ENCODE measurements around the gene TUBB6.

DNA sequence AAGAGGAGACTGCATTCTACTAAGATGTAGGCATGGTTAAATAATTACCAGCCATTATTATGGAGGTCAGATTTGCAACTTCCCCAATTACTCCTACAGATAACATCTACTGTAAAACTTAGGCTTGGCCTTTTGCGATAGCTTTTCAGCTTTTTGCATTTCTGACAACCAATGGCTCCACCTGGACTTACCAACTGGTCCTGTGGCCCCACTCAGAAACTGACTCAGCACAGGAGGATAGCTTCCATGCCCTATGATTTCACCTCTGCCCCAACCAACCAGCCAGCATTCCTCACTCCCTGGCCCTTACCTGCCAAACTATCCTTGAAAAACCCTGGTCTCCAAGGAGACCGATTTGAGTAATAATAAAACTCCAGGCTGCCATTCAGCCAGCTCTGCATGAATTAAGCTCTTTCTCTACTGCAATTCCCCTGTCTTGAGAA, 28.2 kb downstream of the TUBB6 start:
- TF ChIP-seq, protein P1, sequence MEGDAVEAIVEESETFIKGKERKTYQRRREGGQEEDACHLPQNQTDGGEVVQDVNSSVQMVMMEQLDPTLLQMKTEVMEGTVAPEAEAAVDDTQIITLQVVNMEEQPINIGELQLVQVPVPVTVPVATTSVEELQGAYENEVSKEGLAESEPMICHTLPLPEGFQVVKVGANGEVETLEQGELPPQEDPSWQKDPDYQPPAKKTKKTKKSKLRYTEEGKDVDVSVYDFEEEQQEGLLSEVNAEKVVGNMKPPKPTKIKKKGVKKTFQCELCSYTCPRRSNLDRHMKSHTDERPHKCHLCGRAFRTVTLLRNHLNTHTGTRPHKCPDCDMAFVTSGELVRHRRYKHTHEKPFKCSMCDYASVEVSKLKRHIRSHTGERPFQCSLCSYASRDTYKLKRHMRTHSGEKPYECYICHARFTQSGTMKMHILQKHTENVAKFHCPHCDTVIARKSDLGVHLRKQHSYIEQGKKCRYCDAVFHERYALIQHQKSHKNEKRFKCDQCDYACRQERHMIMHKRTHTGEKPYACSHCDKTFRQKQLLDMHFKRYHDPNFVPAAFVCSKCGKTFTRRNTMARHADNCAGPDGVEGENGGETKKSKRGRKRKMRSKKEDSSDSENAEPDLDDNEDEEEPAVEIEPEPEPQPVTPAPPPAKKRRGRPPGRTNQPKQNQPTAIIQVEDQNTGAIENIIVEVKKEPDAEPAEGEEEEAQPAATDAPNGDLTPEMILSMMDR (IDR thresholded peaks at IDR 0.05) = no peak
- no peak for TF ChIP-seq POLR2AphosphoS5 (IDR thresholded peaks at IDR 0.05)

Data from transverse colon (tissue), 4 donors.